Measurements from ENCODE around the gene KRT34.
A peak's percentile ranks its signal among the peaks of the same experiment; 100 is the strongest.
"Not testable (repeated sequence)": the region's sequence is repeated elsewhere in the genome, so short reads cannot be mapped to it uniquely, and the experiment has no call there.

The KRT34 gene

GRCh38 chr17:41403404-41404023 is 21.4 kb upstream of the KRT34 start:
- DNase-seq = no peak

- no peak for DNase-seq
Observed at GRCh38 chr17:41402161-41402560, 20.1 kb upstream of the KRT34 start.

- no peak for DNase-seq
Observed at GRCh38 chr17:41396996-41397660, 15.0 kb upstream of the KRT34 start, which contains the start of gene KRT31. TSS of gene KRT31 (minus strand) at chr17:41397608. CDS start at chr17:41397539, 69 bp downstream.

DNA sequence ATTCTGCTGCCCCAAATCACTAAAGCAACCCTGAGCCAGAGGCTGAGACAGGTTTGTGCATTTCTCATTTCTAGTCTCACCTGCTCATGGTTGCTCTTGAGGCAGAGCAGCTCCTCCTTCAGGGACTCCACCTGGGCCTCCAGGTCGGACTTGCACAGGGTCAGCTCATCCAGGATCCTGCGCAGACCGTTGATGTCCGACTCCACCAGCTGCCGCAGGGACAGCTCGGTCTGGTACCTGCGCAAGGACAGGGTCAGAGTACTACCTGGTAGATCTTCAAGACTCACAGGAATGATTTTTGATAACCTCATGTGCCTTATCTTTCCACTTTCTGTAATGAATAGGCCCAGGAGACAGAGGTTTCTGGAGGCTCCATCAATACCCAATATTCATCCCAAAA is 14.2 kb upstream of the KRT34 start:
- DNase-seq = no peak

DNA sequence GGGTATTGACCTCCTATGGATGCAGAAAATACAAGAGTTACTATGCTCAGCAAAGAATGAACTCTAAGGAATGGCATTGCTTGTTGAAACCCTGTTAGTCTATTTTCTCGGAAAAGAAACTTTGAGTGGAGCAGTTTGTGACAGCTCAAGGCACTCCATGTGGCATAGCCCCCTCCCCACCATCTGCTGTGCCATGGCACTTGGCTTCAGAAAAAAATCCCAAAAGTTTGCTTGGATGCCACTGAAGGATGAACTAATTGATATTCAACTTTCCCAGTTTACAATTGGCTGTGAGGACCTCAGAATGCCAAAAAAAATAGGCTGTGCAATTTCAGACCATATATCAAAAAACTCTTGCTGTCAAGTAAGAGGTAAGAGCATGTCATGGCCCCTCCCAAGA is 13.5 kb upstream of the KRT34 start:
- no peak for DNase-seq

DNA sequence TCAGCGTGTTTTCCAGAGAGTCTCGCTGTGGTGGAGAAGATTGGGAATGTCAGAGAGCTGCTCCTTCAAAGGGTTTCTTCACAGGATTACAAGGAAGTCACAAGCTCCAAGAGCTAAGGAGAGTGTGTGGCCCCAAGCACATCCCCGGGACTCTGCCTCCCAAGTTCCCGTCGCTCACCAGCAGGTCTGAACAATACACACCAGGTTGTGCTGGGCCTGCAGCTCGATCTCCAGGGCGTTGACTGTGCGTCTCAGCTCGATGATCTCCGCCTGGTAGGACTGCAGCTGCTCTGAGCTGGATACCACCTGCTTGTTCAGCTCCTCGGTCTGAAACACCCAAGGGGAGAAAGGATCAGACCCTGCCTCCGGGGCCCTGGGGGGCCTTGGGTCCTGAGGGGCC is 12.9 kb upstream of the KRT34 start:
- not testable (repeated sequence) for DNase-seq

- DNase-seq = no peak
Observed at GRCh38 chr17:41394254-41394996, 12.3 kb upstream of the KRT34 start.

- DNase-seq = no peak
Observed at GRCh38 chr17:41393826-41394225, 11.7 kb upstream of the KRT34 start.

- DNase-seq = no peak
Observed at GRCh38 chr17:41393294-41393693, 11.2 kb upstream of the KRT34 start.

- no peak for DNase-seq
Observed at GRCh38 chr17:41392278-41392677, 10.2 kb upstream of the KRT34 start.

DNA sequence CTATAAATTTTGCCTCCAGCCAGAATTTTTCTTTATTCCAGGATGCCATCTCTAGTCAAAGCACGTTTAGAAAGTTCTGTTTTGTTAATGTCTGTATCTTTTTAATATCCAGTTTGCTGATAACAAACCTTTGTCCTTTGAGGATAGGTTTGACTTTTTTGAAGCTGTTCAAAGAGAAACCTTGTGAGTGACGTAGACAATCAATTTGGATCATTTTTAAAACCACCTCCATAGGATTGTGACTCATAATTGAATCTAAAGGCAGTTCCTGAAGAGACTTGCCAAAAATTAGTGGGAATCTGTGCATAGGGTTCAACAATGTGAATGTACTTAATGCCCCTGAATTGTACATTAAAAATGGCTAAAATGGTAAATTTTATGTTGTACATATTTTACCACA is 9.4 kb upstream of the KRT34 start:
- DNase-seq = no peak

- no peak for DNase-seq
Observed at GRCh38 chr17:41390411-41390938, 8.4 kb upstream of the KRT34 start.

DNA sequence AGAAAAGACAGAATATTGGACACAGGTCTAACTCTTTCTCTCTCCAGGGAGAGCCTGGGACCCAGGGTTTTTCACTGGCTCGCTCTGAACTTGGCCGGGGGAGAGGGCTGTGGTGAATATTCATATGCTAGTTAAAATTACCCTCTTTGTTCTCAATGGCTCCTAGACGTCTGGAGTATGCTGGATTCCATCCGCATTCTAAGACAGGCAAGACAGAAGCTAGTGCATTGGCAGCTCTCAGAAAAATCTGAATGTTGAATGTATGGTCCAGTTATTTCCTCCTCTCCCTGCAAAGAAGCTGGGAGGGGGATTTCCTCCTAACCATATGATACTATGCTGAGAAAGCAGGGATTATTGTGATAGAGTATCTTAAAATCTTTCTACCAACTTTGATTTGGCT is 5.6 kb upstream of the KRT34 start:
- no peak for DNase-seq

DNA sequence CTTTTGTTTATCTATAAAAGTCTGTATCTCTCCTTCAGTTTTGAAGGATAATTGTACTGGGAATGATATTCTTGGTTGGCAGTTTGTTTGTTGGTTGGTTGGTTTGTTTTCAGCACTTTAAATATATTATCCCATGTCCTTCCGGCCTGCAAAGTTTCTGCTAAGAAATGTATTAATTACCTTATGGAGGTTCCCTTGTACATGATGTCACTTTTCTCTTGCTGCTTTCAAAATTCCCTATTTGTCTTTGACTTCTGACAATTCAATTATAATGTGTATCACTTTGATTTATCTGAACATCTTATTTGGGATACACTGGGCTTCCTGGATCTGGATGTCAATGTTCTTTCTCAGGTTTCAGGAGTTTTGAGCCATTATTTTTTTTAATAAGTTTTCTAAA is 4.1 kb upstream of the KRT34 start:
- DNase-seq = no peak

- no peak for DNase-seq
Observed at GRCh38 chr17:41383690-41384089, 1.6 kb upstream of the KRT34 start.

- no peak for DNase-seq
Observed at GRCh38 chr17:41382394-41382793, 288 bp upstream of the KRT34 start.

- DNase-seq = not testable (repeated sequence)
Observed at GRCh38 chr17:41380091-41380490, 2.0 kb downstream of the KRT34 start.

DNA sequence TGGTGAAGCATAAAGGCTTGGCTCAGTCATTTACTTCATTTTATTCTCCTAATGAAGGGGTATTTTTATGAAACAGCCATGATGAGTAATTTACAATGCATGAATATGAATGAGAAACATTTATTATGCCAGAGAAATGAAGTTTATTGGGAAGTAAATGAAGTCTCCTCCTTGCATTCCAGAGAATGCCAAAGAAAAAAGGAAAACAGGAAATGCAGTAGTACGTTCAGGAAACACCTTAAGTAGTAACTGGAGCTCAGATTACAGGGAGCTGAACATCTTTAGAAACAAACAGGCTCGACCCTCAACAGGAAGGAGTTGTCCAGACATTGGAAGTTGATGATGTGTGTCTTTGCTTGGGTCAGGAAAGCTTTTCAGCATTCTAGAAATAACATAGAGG is 4.6 kb downstream of the KRT34 start:
- DNase-seq = no peak

GRCh38 chr17:41369713-41370112 is 12.4 kb downstream of the KRT34 start, which contains the start of gene KRT33B:
TSS of gene KRT33B (minus strand) at chr17:41369813. CDS start at chr17:41369750, 63 bp downstream.
- no peak for DNase-seq

- peak in 1 of 5 experiments; percentile 71 for DNase-seq
Observed at GRCh38 chr17:41369023-41369422, 13.1 kb downstream of the KRT34 start.

DNA sequence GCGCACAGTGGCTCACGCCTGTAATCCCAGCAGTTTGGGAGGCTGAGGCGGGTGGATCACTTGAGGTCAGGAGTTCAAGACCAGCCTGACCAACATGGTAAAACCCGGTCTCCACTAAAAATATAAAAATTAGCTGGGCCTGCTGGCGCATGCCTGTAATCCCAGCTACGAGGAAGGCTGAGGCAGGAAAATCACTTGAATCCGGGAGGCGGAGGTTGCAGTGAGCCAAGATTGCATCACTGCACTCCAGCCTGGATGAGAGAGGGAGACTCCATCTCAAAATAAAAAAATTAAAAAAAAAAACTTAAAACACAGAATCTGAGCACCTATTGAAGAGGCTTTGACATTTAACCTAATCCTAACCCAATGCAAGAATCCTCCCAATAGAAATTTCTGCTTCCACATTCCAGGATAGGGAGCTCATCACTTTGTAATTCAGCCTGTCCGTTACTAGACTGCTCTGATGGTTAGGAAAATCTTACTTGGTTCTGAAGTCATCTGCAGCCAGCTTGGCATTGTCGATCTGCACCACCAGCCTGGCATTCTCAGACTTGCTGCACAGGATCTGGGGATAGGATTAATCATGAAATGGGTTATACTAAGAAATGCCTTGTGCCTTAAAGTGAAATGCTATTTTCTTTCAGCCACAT is 14.6 kb downstream of the KRT34 start:
- no peak for DNase-seq

GRCh38 chr17:41366070-41366469 is 16.0 kb downstream of the KRT34 start:
- DNase-seq = no peak

- no peak for DNase-seq
Observed at GRCh38 chr17:41363881-41364280, 18.2 kb downstream of the KRT34 start.
